ENCODE results near the gene PLSCR3.
"Not testable (repeated sequence)": the region's sequence is repeated elsewhere in the genome, so short reads cannot be mapped to it uniquely, and the experiment has no call there.

PLSCR3 gene

DNA sequence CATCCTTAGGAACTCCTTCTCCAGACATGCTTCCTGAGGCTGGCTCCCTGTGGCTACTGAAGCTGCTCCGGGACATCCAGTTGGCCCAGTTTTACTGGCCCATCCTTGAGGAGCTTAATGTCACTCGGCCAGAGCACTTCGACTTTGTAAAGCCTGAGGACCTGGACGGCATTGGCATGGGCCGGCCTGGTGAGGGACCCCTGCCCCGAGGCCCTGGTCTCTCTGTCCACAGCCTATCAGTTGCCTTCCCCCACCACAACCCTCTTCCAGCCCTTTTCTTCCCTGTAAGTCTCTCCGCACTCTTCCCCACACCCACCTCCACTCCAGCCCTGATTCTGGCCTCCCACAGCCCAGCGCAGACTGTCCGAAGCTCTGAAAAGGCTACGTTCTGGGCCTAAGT lies 11.4 kb downstream of the PLSCR3 start:
- Mint-ChIP-seq H3K36me3 (peaks cover 5% of the 10 kb centered on the region), H3K4me3 (no peak overlapping the region)

DNA sequence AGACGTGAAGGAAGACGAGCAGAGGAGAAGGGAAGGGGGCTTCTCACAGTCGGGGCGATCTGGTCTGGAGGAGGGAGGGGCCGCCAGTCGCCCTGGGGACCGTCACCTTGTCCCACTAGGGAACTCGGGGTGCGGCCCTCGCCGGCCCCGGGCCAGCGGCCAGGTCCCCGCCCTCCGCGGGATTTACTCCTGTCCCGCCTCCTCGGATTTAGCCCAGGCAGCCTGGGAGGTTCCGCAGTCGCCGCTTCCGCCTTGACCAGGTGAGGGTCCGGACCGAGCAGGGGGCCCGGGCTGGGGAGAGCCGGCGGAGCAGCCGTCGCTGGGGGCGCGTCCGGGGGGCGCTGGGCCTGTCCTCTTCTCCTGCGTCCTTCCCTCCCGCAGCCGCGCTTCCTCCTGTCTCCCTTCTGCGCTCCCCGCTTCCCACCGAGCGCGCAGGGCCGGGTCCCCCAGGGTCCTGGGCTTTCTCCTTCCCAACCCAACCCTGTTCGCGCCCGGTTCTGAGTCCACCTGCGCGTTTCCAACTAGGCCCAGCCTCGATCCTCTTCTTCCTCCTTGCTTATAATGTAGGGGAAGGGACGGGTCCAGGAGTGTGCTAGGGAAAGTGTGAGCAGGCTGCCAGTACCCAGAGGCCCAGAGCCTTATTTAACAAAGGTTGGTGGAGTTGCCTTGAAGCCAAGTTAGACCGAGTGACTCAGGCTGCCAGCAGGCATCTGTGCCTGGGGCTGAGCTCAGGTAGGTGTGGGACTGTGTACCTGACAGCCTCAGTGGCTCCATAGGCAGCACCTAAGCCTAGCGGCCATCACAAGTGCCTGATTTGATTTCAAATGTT lies 13.3 kb downstream of the PLSCR3 start, which contains the start of gene TNK1:
TNK1 (plus strand) TSS at position 235 of the 829 bp plus-strand sequence. CDS start 1,838 bp downstream, outside the sequence.
- Mint-ChIP-seq H3K9me3 (ENCODE audit: low read depth) (no peaks in the 10 kb centered on the region), H3K4me3 (peak within 1 kb of the TSS; percentile 47), H3K27ac (peak within 1 kb of the TSS; percentile 16), H3K36me3 (peaks cover 5% of the 10 kb centered on the region), H3K27me3 (peaks cover 25% of the 10 kb centered on the region), H3K4me1 (ENCODE audit: low read depth) (peaks cover 10% of the 10 kb centered on the region)

More for the DNA sequence above, 11.4 kb downstream of the PLSCR3 start:
- Mint-ChIP-seq H3K4me1 (ENCODE audit: low read depth) (peaks cover 10% of the 10 kb centered on the region), H3K27ac (no peak overlapping the region), H3K27me3 (peaks cover 20% of the 10 kb centered on the region), H3K9me3 (ENCODE audit: low read depth) (no peaks in the 10 kb centered on the region)

DNA sequence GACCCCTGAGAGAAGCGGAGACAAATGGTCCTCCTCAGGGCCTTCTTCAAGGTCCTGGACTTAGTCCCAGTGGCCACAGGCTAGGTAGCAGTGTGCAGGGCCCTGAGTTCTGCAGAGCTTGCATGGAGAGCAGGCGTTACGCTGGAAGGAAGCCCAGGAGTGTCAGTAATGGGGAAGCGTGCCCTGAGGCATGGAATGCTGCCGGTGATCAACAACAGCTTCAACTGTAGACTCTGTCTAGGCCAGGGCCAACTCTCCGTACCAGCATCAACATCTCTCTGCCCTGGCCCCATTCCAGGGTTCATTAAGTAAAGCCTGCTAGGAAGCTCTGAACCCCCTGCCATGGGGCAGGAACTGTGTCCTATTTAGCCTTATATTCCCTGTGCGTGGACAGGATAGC lies 14.0 kb downstream of the PLSCR3 start:
- Mint-ChIP-seq H3K4me1 (ENCODE audit: low read depth) (peaks cover 10% of the 10 kb centered on the region), H3K27ac (no peak overlapping the region), H3K36me3 (peaks cover 5% of the 10 kb centered on the region), H3K27me3 (peaks cover 25% of the 10 kb centered on the region), H3K9me3 (ENCODE audit: low read depth) (no peaks in the 10 kb centered on the region), H3K4me3 (peak overlapping the region; percentile 47)

DNA sequence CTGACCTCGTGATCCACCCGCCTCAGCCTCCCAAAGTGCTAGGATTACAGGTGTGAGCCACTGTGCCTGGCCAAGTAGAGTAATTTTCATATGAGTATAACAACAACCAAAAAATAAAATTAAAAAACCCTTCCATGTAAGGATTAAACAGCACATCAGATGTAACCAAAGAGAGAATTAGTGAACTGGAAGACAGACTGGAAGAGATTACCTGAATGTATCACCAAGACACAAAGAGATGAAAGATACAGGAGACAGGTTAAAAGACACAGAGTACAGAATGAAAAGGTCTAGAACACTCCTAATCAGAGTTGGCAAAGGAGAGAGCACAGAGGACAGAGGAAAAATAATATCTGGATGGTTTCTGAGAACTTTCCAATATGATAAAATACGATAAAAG lies 15.2 kb downstream of the PLSCR3 start:
- peaks cover 28% of the 10 kb centered on the region for H3K27me3 Mint-ChIP-seq
- H3K27ac Mint-ChIP-seq, result no peak overlapping the region
- peaks cover 5% of the 10 kb centered on the region for H3K36me3 Mint-ChIP-seq
- H3K4me1 Mint-ChIP-seq (ENCODE audit: low read depth), result peaks cover 7% of the 10 kb centered on the region
- no peaks in the 10 kb centered on the region for H3K9me3 Mint-ChIP-seq (ENCODE audit: low read depth)
- H3K4me3 Mint-ChIP-seq, result no peak overlapping the region

DNA sequence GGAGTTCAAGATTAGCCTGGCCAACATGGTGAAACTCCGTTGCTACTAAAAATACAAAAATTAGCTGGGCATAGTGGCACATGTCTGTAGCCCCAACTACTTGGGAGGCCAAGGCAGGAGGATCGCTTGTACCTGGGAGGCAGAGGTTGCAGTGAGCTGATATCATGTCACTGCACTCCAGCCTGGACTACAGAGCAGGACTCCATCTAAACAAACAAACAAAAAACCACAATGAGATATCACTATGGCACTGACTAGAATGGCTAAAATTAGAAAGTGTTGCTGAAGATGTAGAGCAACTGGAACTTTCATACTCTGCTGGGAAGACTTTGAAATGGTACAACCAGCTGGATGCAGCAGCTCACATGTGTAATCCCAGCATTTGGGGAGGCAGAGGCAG lies 20.0 kb downstream of the PLSCR3 start:
- Mint-ChIP-seq H3K27ac (no peak overlapping the region), H3K4me3 (no peak overlapping the region), H3K9me3 (ENCODE audit: low read depth) (no peaks in the 10 kb centered on the region), H3K36me3 (peaks cover 4% of the 10 kb centered on the region), H3K4me1 (ENCODE audit: low read depth) (no peaks in the 10 kb centered on the region), H3K27me3 (peaks cover 12% of the 10 kb centered on the region)

DNA sequence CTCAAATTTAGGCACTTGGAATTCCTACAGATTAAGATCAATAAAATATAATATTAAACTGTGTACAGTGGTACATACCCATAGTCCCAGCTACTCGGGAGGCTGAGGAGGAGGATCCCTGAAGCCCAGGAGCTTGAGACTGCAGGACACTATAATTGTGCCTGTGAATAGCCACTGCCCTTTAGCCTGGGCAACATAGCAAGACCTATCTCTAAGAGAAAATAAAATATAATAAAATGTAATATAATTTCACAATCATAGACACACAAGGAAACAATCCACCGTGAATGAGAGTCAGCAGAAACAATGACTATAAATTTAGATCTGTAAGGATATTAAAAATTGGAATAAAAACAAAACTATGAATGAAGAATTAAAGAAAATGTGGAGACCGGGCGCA lies 23.5 kb downstream of the PLSCR3 start:
- no peak overlapping the region for H3K4me3 Mint-ChIP-seq
- no peaks in the 10 kb centered on the region for H3K4me1 Mint-ChIP-seq (ENCODE audit: low read depth)
- H3K36me3 Mint-ChIP-seq, result no peaks in the 10 kb centered on the region
- peaks cover 3% of the 10 kb centered on the region for H3K27me3 Mint-ChIP-seq
- no peaks in the 10 kb centered on the region for H3K9me3 Mint-ChIP-seq (ENCODE audit: low read depth)
- H3K27ac Mint-ChIP-seq, result no peak overlapping the region

DNA sequence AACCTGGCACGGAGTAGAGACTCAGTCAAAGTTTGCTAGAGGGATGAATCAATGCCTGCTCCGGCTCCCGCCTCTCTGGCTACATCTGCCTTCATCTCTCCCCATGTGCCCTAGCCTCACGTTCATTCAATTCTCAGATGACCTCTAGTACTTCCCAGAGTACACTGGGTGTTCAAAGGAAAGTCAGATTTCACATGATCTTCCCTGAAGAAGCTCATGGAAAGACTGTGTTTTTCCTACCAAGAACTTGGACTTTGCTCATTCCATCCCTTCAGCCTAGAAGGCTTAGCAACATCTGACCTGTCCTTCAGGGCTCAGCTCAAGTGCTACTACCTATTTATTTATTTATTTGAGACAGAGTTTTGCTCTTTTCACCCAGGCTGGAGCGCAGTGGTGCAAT lies 24.5 kb downstream of the PLSCR3 start:
- Mint-ChIP-seq H3K27ac (no peak overlapping the region), H3K4me1 (ENCODE audit: low read depth) (no peaks in the 10 kb centered on the region), H3K36me3 (no peaks in the 10 kb centered on the region), H3K27me3 (peaks cover 3% of the 10 kb centered on the region), H3K9me3 (ENCODE audit: low read depth) (no peaks in the 10 kb centered on the region), H3K4me3 (no peak overlapping the region)

DNA sequence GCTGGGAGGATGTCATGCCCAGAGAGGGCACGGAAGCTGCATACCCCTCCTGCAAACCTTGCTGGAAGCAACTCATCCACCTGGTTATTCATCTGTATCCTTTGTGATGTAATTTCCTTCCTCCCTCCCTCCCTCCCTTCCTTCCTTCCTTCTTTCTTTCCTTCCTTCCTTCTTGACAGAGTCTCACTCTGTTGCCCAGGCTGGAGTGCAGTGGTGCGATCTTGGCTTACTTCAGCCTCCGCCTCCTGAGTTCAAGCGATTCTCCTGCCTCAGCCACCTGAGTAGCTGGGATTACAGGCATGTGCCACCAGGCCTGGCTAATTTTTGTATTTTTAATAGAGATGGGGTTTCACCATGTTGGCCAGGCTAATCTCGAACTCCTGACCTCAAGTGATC lies 25.7 kb downstream of the PLSCR3 start:
- not testable (repeated sequence) for H3K9me3 Mint-ChIP-seq (ENCODE audit: low read depth); H3K4me1 Mint-ChIP-seq (ENCODE audit: low read depth); H3K4me3 Mint-ChIP-seq; H3K27ac Mint-ChIP-seq; H3K27me3 Mint-ChIP-seq; H3K36me3 Mint-ChIP-seq

DNA sequence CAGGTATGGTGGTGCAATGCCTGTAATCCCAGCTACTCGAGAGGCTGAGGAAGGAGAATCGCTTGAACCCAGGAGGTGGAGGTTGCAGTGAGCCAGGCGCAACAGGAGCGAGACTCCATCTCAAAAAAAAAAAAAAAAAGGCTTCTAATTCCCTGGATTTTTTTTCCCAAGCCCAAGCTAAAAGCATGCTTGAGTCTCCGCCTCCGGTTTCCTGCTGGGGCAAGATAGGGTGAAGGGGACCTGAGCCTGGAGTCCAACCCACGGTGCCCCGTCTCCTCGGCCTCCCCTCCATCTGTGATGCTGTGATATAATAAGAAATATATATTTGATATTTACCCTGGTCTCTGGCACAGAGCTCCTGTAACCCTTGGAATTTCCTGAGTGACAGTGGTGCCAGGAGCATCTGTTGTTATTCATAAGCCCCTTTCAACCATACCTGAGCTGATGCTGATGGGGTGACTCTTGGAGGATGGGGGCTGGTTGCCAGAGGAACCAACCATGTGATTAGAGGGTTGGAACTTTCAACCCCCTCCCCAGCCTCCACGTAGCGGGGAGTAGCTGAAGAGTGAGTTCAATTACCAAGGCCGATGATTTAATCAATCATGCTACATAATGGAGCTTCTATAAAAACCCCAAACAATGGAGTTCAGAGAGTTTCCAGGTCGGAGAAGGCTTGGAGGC lies 26.3 kb downstream of the PLSCR3 start:
- no peaks in the 10 kb centered on the region for H3K4me1 Mint-ChIP-seq (ENCODE audit: low read depth)
- H3K9me3 Mint-ChIP-seq (ENCODE audit: low read depth), result no peaks in the 10 kb centered on the region
- H3K27me3 Mint-ChIP-seq, result no peaks in the 10 kb centered on the region
- no peaks in the 10 kb centered on the region for H3K36me3 Mint-ChIP-seq
- no peak overlapping the region for H3K27ac Mint-ChIP-seq
- H3K4me3 Mint-ChIP-seq, result no peak overlapping the region

DNA sequence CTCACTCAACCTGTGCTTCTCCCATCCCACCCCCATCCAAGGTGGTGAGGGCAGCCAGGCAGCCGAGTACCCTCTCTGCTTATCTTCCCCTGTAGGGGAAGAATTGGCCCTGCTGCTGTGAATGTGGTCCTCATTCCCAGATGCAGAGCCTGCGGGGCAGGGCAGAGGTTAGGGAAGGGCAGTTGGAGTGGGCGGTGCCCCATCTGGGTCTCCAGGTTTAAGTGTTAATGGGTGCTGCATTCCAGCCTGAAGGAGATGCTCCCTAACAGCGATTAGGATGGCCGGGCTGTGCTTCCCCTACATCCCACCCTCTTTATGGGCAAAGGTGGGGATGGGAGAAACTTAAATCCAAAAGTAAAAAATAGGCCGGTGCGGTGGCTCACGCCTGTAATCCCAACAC lies 27.2 kb downstream of the PLSCR3 start:
- Mint-ChIP-seq H3K4me1 (ENCODE audit: low read depth) (no peaks in the 10 kb centered on the region), H3K36me3 (no peaks in the 10 kb centered on the region), H3K27ac (no peak overlapping the region), H3K27me3 (no peaks in the 10 kb centered on the region), H3K4me3 (no peak overlapping the region), H3K9me3 (ENCODE audit: low read depth) (no peaks in the 10 kb centered on the region)

DNA sequence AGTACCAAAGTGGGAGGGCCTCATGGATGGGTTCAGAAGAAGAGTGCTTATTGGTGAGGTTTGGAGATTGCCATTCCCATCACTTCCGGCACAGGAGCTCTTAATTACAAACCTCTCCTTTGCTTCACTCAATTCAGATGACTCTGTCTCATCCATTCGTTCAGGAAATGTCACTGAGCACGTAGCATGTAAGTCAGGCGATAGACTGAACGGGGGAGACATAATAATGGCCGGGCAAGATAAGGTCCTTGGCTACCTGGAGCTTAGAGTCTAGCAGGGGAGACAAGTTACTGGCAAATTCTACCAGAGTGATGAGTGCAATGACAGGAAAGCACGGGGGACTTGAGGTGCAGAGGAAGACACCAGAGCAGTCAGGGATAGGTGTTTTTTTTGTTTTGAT lies 28.4 kb downstream of the PLSCR3 start:
- not testable (repeated sequence) for H3K9me3 Mint-ChIP-seq (ENCODE audit: low read depth); H3K4me3 Mint-ChIP-seq; H3K4me1 Mint-ChIP-seq (ENCODE audit: low read depth); H3K27me3 Mint-ChIP-seq; H3K36me3 Mint-ChIP-seq; H3K27ac Mint-ChIP-seq

DNA sequence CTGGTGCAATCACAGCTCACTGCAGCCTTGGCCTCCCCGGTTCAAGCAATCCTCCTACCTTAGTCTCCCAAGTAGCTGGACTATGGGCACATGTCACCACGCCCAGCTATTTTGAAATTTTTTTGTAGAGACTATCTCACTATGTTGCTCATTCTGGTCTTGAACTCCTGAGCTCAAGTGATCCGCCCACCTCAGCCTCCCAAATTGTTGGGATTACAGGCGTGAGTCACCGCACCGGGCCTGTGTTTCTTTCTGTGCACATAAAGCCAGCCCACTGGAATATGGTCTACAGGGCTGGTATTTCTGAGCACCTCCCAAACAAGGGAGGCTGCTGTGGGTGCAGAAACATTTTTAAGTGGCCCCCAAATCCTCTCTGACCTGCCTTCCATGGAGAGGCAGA lies 31.0 kb downstream of the PLSCR3 start:
- H3K27ac Mint-ChIP-seq, result no peak overlapping the region
- no peaks in the 10 kb centered on the region for H3K9me3 Mint-ChIP-seq (ENCODE audit: low read depth)
- no peaks in the 10 kb centered on the region for H3K36me3 Mint-ChIP-seq

DNA sequence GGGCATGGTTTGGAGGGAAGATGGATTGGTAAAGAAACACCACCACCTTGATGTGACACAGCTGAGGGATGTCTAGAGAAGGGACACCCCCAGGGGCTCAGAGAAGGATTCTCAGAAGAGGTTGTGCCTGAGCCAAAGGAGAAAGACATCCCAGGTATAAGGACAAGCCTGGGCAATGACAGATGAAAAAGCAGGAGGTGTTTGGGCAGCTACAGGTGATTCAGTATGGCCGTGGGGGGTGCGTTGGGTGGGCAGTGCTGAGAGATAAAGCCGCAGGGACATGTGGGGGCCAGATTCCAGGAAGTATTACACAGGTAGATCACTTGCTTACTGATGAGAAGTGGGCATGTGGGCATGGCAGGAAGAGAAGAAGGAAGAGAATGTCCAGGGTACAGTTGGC lies 32.4 kb downstream of the PLSCR3 start:
- no peaks in the 10 kb centered on the region for H3K27me3 Mint-ChIP-seq
- H3K4me1 Mint-ChIP-seq (ENCODE audit: low read depth), result no peaks in the 10 kb centered on the region
- no peaks in the 10 kb centered on the region for H3K36me3 Mint-ChIP-seq
- H3K4me3 Mint-ChIP-seq, result no peak overlapping the region
- no peak overlapping the region for H3K27ac Mint-ChIP-seq
- H3K9me3 Mint-ChIP-seq (ENCODE audit: low read depth), result no peaks in the 10 kb centered on the region

More for the DNA sequence above, 31.0 kb downstream of the PLSCR3 start:
- H3K27me3 Mint-ChIP-seq, result no peaks in the 10 kb centered on the region
- H3K4me1 Mint-ChIP-seq (ENCODE audit: low read depth), result no peaks in the 10 kb centered on the region
- no peak overlapping the region for H3K4me3 Mint-ChIP-seq

DNA sequence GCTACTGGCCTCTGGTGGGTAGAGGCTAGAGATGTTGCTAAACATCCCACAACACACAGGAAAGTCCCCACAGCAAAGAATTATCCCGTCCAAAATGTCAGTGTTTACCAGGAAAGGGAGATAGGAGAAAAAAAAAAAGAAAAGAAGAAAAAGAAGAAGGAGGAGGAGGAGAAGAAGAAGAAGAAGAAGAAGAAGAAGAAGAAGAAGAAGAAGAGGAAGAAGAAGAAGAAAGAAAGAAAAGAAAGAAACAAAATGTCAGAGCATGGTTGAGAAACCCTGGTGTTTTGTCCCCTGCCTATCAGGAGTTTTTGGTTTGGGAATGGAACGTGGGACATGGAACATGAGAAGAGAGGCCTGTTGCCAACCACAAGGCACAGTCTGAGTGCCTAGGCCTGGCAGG lies 36.9 kb downstream of the PLSCR3 start:
- peaks cover 10% of the 10 kb centered on the region for H3K4me1 Mint-ChIP-seq (ENCODE audit: low read depth)
- H3K27me3 Mint-ChIP-seq, result no peaks in the 10 kb centered on the region
- no peaks in the 10 kb centered on the region for H3K36me3 Mint-ChIP-seq
- H3K4me3 Mint-ChIP-seq, result no peak overlapping the region
- H3K27ac Mint-ChIP-seq, result no peak overlapping the region
- H3K9me3 Mint-ChIP-seq (ENCODE audit: low read depth), result no peaks in the 10 kb centered on the region

DNA sequence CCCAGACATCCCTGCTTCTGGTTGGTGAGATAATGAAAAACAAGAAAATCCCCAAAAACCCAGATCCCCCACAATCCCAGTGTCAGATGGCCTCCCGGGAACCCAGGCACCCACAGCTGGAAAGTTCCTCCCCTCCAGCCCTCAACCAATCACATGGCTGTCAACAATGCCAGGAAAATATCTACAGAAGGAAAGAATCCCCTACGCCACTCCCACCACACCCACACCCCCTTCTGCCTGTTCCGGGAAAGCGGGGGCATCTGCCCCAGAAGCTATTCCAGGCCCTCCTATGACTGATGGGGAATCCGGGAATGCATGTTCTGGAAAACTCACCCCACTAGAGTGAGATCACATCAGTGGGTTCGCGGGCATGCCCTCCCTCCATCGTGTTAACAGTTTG lies 37.6 kb downstream of the PLSCR3 start:
- Mint-ChIP-seq H3K27ac (no peak overlapping the region), H3K4me1 (ENCODE audit: low read depth) (peaks cover 11% of the 10 kb centered on the region), H3K36me3 (no peaks in the 10 kb centered on the region), H3K27me3 (no peaks in the 10 kb centered on the region), H3K9me3 (ENCODE audit: low read depth) (no peaks in the 10 kb centered on the region), H3K4me3 (no peak overlapping the region)
